ENCODE data around the gene FICD.

DNA sequence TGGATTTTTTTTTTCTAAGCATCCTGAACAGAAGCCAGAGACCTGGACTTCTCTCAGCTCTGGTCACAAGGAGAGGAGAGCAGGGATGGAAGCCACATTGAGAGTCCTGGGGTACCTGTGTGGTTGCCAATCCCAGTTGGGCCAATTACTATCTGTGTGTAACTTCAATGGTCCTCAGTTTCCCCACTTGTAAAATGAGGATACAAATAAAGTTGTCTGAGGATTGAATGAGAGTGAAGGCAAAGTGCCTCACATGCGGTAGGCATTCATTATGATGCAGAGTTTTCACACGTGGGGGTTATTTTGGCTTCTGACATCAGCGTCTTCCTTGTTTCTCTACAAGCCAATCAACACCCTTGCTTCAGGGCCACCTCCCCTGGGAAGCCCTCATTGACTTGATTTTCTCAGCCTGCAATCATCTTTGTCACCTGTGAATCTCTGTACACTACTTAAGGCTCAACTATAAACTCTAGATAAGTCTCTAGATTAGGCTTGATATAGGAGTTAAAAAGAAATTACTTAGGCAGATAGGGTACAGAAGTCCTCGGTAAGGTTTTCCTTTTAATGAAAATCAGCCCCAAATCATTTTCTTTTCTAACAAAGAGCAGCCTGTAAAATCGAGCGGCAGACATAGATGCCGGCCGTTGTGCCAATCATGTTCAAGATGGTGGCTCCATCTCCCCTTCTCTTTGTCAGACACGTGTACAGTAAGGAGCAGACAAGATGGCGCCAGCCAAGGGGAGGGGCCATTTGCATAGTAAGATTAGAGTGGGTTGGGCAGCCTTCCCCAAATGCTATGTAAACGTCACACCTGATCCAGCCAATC lies 37.8 kb upstream of the FICD start:
- TF ChIP-seq SP1 (IDR thresholded peaks at IDR 0.05), result no peak
- no peak for TF ChIP-seq L3MBTL2 (conservative IDR thresholded peaks at IDR 0.05)
- no peak for TF ChIP-seq ZNF384 (IDR thresholded peaks at IDR 0.05)
- TF ChIP-seq FOXM1 (IDR thresholded peaks at IDR 0.05; ENCODE audit: borderline replicate concordance), result no peak
- TF ChIP-seq LEF1 (IDR thresholded peaks at IDR 0.05; ENCODE audit: borderline replicate concordance), result no peak
- no peak for TF ChIP-seq BHLHE40 (IDR thresholded peaks at IDR 0.05; ENCODE audit: borderline replicate concordance)
- TF ChIP-seq FOXK2 (IDR thresholded peaks at IDR 0.05), result no peak
